ENCODE measurements around the gene ZNF821. TPM values are rescaled to one million over a fixed set of nuclear protein-coding genes. Genes with fewer than 3 reads are reported as not detected.
A peak's percentile ranks its signal among the peaks of the same experiment; 100 is the strongest.

ZNF821 gene
- total RNA-seq, 6 experiments from 2014 or later: 4.1 to 6.2 (median 4.7) TPM

DNA sequence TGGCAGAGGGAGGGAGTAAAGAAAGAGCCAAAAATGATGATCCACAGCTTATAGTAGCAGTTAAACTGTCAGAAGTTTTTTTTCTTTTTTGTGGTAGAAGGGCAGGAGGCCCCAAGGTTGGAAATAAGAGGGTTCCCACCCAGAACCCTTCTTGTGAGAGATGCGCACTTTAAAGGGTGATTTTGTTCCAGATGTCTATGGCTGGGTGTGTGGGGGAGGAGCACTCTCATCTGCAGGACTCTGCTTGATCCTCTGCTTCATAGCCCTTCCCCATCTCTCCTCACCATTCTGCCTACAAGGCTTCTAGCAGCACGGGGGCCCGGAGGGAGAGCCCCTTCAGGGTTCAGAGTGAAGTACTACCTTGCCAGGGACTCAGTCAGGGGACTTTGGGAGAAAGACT lies 31.8 kb downstream of the ZNF821 start:
- H3K27me3 Mint-ChIP-seq (ENCODE audit: insufficient read depth): peaks cover 2% of the 10 kb centered on the region
- no peak for DNase-seq
- H3K9me3 Mint-ChIP-seq: no peaks in the 10 kb centered on the region
- H3K4me1 Mint-ChIP-seq (ENCODE audit: low read depth): peaks cover 33% of the 10 kb centered on the region
- no peak overlapping the region for H3K4me3 Mint-ChIP-seq
- H3K27ac Mint-ChIP-seq: no peak overlapping the region
- TF ChIP-seq, protein P1, sequence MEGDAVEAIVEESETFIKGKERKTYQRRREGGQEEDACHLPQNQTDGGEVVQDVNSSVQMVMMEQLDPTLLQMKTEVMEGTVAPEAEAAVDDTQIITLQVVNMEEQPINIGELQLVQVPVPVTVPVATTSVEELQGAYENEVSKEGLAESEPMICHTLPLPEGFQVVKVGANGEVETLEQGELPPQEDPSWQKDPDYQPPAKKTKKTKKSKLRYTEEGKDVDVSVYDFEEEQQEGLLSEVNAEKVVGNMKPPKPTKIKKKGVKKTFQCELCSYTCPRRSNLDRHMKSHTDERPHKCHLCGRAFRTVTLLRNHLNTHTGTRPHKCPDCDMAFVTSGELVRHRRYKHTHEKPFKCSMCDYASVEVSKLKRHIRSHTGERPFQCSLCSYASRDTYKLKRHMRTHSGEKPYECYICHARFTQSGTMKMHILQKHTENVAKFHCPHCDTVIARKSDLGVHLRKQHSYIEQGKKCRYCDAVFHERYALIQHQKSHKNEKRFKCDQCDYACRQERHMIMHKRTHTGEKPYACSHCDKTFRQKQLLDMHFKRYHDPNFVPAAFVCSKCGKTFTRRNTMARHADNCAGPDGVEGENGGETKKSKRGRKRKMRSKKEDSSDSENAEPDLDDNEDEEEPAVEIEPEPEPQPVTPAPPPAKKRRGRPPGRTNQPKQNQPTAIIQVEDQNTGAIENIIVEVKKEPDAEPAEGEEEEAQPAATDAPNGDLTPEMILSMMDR (IDR thresholded peaks at IDR 0.05): no peak
- peaks cover 36% of the 10 kb centered on the region for H3K36me3 Mint-ChIP-seq (ENCODE audit: low read depth)

DNA sequence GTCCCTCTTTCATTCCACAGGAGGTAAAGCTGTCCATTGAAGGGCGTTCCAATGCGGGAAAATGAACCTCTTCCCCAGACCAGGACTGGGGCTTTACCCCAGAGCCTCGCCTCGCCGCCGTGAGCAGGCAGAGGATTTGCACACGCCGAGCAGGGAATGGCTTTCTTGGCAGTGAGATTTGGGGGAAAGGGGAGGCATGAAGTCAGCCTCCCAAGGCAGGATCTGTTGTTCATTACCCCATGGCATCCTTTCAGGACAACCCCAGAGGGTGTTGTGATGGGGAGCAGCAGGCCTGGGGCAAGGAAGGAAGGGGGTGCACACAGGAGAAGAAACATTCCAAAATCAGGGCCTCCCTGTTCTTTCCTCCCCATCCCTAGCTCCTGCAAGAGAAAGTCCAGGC lies 32.2 kb downstream of the ZNF821 start:
- peaks cover 2% of the 10 kb centered on the region for H3K27me3 Mint-ChIP-seq (ENCODE audit: insufficient read depth)
- TF ChIP-seq, protein P1 (IDR thresholded peaks at IDR 0.05): no peak
- H3K4me3 Mint-ChIP-seq: no peak overlapping the region
- H3K4me1 Mint-ChIP-seq (ENCODE audit: low read depth): peaks cover 37% of the 10 kb centered on the region
- H3K27ac Mint-ChIP-seq: no peak overlapping the region
- H3K9me3 Mint-ChIP-seq: no peaks in the 10 kb centered on the region
- peaks cover 36% of the 10 kb centered on the region for H3K36me3 Mint-ChIP-seq (ENCODE audit: low read depth)
- DNase-seq: no peak

- Mint-ChIP-seq H3K27ac (no peak overlapping the region; the same call in 1 of the 2 replicates), H3K4me1 (ENCODE audit: low read depth) (peaks cover 31% of the 10 kb centered on the region), H3K36me3 (ENCODE audit: low read depth) (peaks cover 18% of the 10 kb centered on the region), H3K27me3 (ENCODE audit: insufficient read depth) (peaks cover under 1% of the 10 kb centered on the region), H3K9me3 (no peaks in the 10 kb centered on the region), H3K4me3 (no peak overlapping the region)
- DNase-seq: no peak
- TF ChIP-seq, protein P1 (IDR thresholded peaks at IDR 0.05): no peak
Observed at GRCh38 chr16:71848622-71849021, 35.4 kb downstream of the ZNF821 start.

DNA sequence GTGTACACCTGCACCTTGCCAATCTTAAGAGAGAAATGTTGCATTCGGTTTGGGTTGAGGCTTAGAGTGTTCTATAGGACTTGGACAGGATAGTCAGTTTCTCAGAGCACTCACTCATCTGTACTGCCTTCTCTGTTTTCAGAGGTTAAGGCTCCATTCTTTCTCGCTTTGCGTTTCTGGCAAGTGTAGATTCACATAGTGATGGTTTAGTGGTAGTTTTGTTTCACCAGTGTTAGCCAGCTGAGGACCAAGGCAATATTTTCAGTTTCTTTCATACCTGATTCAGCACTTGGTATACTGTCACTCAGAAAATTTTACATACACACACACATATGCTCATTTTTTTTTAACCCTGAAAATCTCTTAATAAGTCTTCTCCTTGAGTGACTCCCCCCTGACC lies 36.9 kb downstream of the ZNF821 start:
- DNase-seq: no peak
- Mint-ChIP-seq H3K27ac (peak overlapping the region; percentile 76), H3K9me3 (no peaks in the 10 kb centered on the region), H3K36me3 (ENCODE audit: low read depth) (peaks cover 14% of the 10 kb centered on the region), H3K4me3 (peak overlapping the region; percentile 95), H3K27me3 (ENCODE audit: insufficient read depth) (no peaks in the 10 kb centered on the region), H3K4me1 (ENCODE audit: low read depth) (peaks cover 33% of the 10 kb centered on the region)
- TF ChIP-seq, protein P1 (IDR thresholded peaks at IDR 0.05): no peak

DNA sequence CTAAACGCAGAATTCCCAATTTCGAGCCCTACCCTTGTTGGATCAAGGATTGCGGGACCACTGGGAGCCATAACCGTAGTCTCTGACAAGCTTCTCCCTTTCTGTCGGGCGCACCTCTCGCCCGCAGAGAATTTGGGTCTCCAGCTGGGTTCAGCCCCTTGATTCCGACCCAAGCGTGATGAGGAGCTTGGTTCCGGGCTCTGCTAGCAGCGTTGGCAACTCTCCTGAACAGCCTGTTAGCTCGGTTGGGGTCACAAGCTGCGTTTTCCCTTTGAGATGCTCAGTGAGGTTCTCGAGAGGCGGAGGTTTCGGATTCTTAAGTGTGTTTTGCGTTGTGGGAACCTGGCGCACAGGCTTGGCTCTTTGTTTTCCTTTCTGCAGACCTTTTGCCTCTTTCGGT lies 37.6 kb downstream of the ZNF821 start:
- no peaks in the 10 kb centered on the region for H3K9me3 Mint-ChIP-seq
- peak overlapping the region; percentile 95 for H3K4me3 Mint-ChIP-seq
- TF ChIP-seq, protein P1 (IDR thresholded peaks at IDR 0.05): no peak
- no peaks in the 10 kb centered on the region for H3K27me3 Mint-ChIP-seq (ENCODE audit: insufficient read depth)
- peak overlapping the region; percentile 76 for H3K27ac Mint-ChIP-seq
- DNase-seq: no peak
- peaks cover 14% of the 10 kb centered on the region for H3K36me3 Mint-ChIP-seq (ENCODE audit: low read depth)
- H3K4me1 Mint-ChIP-seq (ENCODE audit: low read depth): peaks cover 33% of the 10 kb centered on the region

Measured in HFFc6 (cell line).